Measurements from ENCODE around the gene EEFSEC.

DNA sequence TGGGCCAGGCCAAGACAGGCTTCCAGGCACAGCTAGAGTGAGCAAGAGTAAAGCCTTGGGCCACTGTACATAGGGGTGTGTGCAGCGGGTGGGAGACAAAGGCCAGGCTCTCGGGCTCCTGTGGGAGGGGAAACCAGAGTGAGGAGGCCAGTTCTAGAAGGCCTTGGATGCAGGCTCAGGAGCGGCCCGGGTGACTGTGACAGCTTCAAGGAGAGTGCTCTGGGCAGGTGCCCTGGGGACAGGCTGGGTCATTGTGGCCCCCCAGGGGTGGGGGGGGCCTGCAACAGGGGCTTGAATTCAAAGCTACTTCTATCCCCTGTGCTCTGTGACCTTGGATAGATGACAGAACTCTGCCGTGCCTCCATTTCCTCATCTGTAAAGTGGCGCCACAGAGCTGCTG is 204.3 kb downstream of the EEFSEC start:
- TF ChIP-seq EZH2 (IDR thresholded peaks at IDR 0.05; ENCODE audit: insufficient read depth, poor library complexity, severe bottlenecking) (no peak), EZH2phosphoT487 (IDR thresholded peaks at IDR 0.05; ENCODE audit: insufficient read depth, low read depth) (no peak)

Data from GM23248 (cell line).